Activated CD8-positive, alpha-beta T cell treated with anti-CD3 and anti-CD28 coated beads for 36 hours (primary cell): ENCODE measurements around the gene RAPGEF1. TPM values are rescaled to one million over a fixed set of nuclear protein-coding genes. Genes with fewer than 3 reads are reported as not detected.

Source experiments
- ATAC-seq: fragments of 200-7000 bp; cut with Tn5 transposase; one replicate; pipeline ENCODE4 v1.10.0; 2021; ENCODE audit warnings: mild to moderate bottlenecking, moderate library complexity
- CTCF ChIA-PET: fragments of 350-600 bp; sonication (Branson Sonifier 250); formaldehyde crosslinking; loops from one replicate; lab custom pipeline; 2021; ENCODE audit warnings: antibody characterized with exemption; lab: Charles Lee
- POLR2A ChIA-PET: fragments of 350-600 bp; sonication (Branson Sonifier 250); formaldehyde crosslinking; loops from one replicate; lab custom pipeline; 2021; ENCODE audit warnings: antibody characterized with exemption; lab: Charles Lee
- DNase-seq: peaks from one replicate; pipeline ENCODE4 v3.0.0-alpha.2; 2020
- H3K27ac Mint-ChIP-seq: one replicate; pipeline ENCODE4 v1.8.0; 2021; ENCODE audit warnings: mild to moderate bottlenecking, mixed read lengths
- H3K27me3 Mint-ChIP-seq: one replicate; pipeline ENCODE4 v1.8.0; 2021; ENCODE audit warnings: mixed read lengths
- H3K36me3 Mint-ChIP-seq: one replicate; pipeline ENCODE4 v1.8.0; 2021; ENCODE audit warnings: low read depth, mixed read lengths
- H3K4me1 Mint-ChIP-seq: one replicate; pipeline ENCODE4 v1.8.0; 2021; ENCODE audit warnings: low read depth, mixed read lengths
- H3K4me3 Mint-ChIP-seq: one replicate; pipeline ENCODE4 v1.8.0; 2021; ENCODE audit warnings: mild to moderate bottlenecking, moderate library complexity, mixed read lengths
- H3K9me3 Mint-ChIP-seq: one replicate; pipeline ENCODE4 v1.8.0; 2021; ENCODE audit warnings: mixed read lengths
- intact Hi-C: fragments of 100-400 bp; cut with micrococcal nuclease; formaldehyde crosslinking; loops from one replicate; pipeline ENCODE4 v1.10.0; 2022
- total RNA-seq, 2 experiments: library from RNA; stranded (reverse); gene quantifications; one replicate each; pipeline ENCODE4 v1.2.3, GENCODE V29; 2021
- TF ChIP-seq, protein P1 (sequence below): fragments of 200-600 bp; IDR thresholded peaks from one replicate; pipeline ENCODE4 v1.8.0; 2022; ENCODE audit warnings: antibody characterized with exemption, mild to moderate bottlenecking

Gene RAPGEF1
- total RNA-seq, 2 experiments from 2014 or later = 84.5 to 85.2 TPM

DNA sequence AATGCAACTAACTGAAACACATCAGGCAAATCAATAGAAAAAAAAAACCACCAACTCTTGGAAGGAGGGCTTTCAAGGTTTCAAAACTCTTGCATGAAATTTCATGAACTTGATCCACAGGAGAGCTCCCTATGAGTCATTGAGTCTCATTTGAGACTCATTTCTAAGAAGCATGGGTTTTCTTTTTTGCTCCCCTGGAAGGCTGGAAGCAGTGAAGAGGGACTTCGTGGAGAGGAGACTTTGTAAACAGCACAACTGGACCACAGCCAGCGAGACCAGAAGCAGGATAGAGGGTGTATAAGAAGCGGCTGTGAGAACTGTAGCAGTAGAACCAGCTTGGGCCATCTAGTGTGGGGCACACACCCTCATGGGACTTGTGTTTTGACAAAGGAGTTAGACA lies 41.2 kb upstream of the RAPGEF1 start:
- intact Hi-C loops = no loop called here
- H3K27ac Mint-ChIP-seq = no peak overlapping the region
- DNase-seq (peak; percentile 17), ATAC-seq (peak; percentile 79)
- H3K27me3 Mint-ChIP-seq = peaks cover 37% of the 10 kb centered on the region
- peaks cover 12% of the 10 kb centered on the region for H3K4me1 Mint-ChIP-seq
- no peaks in the 10 kb centered on the region for H3K36me3 Mint-ChIP-seq
- peaks cover 2% of the 10 kb centered on the region for H3K9me3 Mint-ChIP-seq
- ChIA-PET CTCF (interaction anchor here (1.0 to 2.6 kb wide), 2 partner anchors 19 to 26 kb away, joined by 3 to 6 read pairs; no protein-coding TSS in a partner anchor), POLR2A (no interaction called here)
- TF ChIP-seq, protein P1, sequence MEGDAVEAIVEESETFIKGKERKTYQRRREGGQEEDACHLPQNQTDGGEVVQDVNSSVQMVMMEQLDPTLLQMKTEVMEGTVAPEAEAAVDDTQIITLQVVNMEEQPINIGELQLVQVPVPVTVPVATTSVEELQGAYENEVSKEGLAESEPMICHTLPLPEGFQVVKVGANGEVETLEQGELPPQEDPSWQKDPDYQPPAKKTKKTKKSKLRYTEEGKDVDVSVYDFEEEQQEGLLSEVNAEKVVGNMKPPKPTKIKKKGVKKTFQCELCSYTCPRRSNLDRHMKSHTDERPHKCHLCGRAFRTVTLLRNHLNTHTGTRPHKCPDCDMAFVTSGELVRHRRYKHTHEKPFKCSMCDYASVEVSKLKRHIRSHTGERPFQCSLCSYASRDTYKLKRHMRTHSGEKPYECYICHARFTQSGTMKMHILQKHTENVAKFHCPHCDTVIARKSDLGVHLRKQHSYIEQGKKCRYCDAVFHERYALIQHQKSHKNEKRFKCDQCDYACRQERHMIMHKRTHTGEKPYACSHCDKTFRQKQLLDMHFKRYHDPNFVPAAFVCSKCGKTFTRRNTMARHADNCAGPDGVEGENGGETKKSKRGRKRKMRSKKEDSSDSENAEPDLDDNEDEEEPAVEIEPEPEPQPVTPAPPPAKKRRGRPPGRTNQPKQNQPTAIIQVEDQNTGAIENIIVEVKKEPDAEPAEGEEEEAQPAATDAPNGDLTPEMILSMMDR = no peak
- H3K4me3 Mint-ChIP-seq = no peak overlapping the region

- Mint-ChIP-seq H3K27me3 (peaks cover 22% of the 10 kb centered on the region), H3K4me3 (no peak overlapping the region), H3K36me3 (no peaks in the 10 kb centered on the region), H3K4me1 (peaks cover 12% of the 10 kb centered on the region), H3K9me3 (no peaks in the 10 kb centered on the region), H3K27ac (no peak overlapping the region)
- intact Hi-C loops = no loop called here
- ChIA-PET POLR2A (no interaction called here), CTCF (interaction anchor here (2.3 kb wide), 1 partner anchor 14 kb away, joined by 7 read pairs; no protein-coding TSS in a partner anchor)
- ATAC-seq (peak; percentile 45), DNase-seq (peak; percentile 70)
- TF ChIP-seq, protein P1 = no peak
Measured at GRCh38 chr9:131776473-131776872, 36.6 kb upstream of the RAPGEF1 start.

GRCh38 chr9:131776036-131776435 lies 36.2 kb upstream of the RAPGEF1 start:
- no peak for DNase-seq
- Mint-ChIP-seq H3K27ac (no peak overlapping the region), H3K9me3 (no peaks in the 10 kb centered on the region), H3K4me1 (peaks cover 8% of the 10 kb centered on the region), H3K27me3 (peaks cover 21% of the 10 kb centered on the region), H3K4me3 (no peak overlapping the region), H3K36me3 (no peaks in the 10 kb centered on the region)
- ATAC-seq = no peak
- intact Hi-C loops = no loop called here
- TF ChIP-seq, protein P1 = no peak
- CTCF ChIA-PET = interaction anchor here (2.3 kb wide), 1 partner anchor 14 kb away, joined by 7 read pairs; no protein-coding TSS in a partner anchor
- POLR2A ChIA-PET = no interaction called here

DNA sequence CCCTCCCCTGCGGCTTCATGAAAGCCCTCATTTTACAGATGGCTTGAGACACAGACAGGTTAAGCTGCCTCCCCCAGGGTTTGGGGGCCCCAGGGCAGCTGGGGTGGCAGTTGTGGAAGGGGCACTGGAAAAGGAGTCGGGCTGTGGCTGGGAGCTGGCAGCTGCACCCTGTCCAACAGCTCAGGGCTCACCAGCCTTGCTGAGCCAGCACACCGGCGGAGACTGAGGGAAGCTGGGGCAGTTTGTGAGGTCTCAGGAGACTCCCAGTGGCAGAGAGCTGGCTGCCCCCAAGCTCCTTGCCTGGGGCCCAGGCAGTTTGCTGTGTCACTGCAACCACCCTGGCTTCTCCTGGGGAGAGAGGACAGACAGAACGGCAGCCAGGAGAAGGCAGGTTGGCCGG lies 34.8 kb upstream of the RAPGEF1 start:
- H3K4me1 Mint-ChIP-seq = no peaks in the 10 kb centered on the region
- TF ChIP-seq, protein P1 = no peak
- CTCF ChIA-PET = interaction anchor here (2.3 kb wide), 1 partner anchor 12 kb away, joined by 7 read pairs; no protein-coding TSS in a partner anchor
- no peak overlapping the region for H3K4me3 Mint-ChIP-seq
- ATAC-seq (no peak), DNase-seq (no peak)
- intact Hi-C loops = no loop called here
- POLR2A ChIA-PET = no interaction called here
- no peak overlapping the region for H3K27ac Mint-ChIP-seq
- no peaks in the 10 kb centered on the region for H3K9me3 Mint-ChIP-seq
- H3K27me3 Mint-ChIP-seq = peaks cover 22% of the 10 kb centered on the region
- no peaks in the 10 kb centered on the region for H3K36me3 Mint-ChIP-seq

DNA sequence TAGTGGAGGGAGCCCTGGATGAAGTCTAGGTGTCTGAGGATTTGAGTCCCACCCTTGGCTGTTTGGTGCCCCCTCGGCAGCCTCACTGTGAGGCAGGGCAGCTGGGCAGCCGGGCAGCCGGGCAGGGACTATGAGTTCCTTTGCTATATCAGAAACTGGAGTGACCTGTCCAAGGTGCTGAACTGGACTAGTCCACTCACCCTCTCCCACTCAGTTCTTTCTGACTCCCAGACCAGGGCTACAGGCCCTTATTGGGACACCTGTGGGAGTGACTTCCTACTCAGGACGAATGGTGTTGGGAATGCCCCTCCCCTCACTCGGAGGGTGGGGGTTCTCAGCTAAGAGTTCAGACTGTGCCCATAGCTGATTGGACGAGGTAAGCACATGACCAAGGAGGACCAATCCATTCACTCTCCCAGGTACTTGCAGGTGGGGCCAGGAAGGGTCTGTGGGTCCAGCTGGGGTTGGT lies 34.1 kb upstream of the RAPGEF1 start:
- Mint-ChIP-seq H3K27ac (no peak overlapping the region), H3K9me3 (no peaks in the 10 kb centered on the region), H3K4me3 (no peak overlapping the region), H3K36me3 (no peaks in the 10 kb centered on the region), H3K4me1 (no peaks in the 10 kb centered on the region), H3K27me3 (peaks cover 18% of the 10 kb centered on the region)
- ChIA-PET POLR2A (no interaction called here), CTCF (interaction anchor here (2.3 kb wide), 1 partner anchor 11 kb away, joined by 7 read pairs; no protein-coding TSS in a partner anchor)
- DNase-seq (peak; percentile 53), ATAC-seq (peak; percentile 42)
- TF ChIP-seq, protein P1 = no peak
- intact Hi-C loops = no loop called here
